Smooth muscle cell (in vitro differentiated cells): ENCODE measurements around the gene PRG3. TPM values are rescaled to one million over a fixed set of nuclear protein-coding genes. Genes with fewer than 3 reads are reported as not detected.

ENCODE experiments used
- DNase-seq: peaks from one replicate; lab custom pipeline; 2025; ENCODE audit not compliant: unreplicated experiment; lab: John Stamatoyannopoulos, UW
- H2AFZ ChIP-seq: fragments of 200-600 bp; sonication (generic); 2 replicates; pipeline ENCODE4 v1.6.0; 2016; ENCODE audit warnings: antibody characterized with exemption, low read depth, mild to moderate bottlenecking
- H3F3A ChIP-seq: fragments of 200-600 bp; sonication (generic); 2 replicates; pipeline ENCODE4 v1.6.0; 2017; ENCODE audit warnings: antibody characterized with exemption, low read depth
- H3K27ac ChIP-seq: fragments of 200-600 bp; sonication (generic); 2 replicates; pipeline ENCODE4 v1.5.1; 2016; ENCODE audit warnings: low read depth, mild to moderate bottlenecking
- H3K27me3 ChIP-seq: fragments of 200-600 bp; sonication (generic); 2 replicates; pipeline ENCODE4 v1.6.1; 2016; ENCODE audit warnings: low read depth, mild to moderate bottlenecking
- H3K36me3 ChIP-seq: fragments of 200-600 bp; sonication (generic); 2 replicates; pipeline ENCODE4 v1.5.1; 2016; ENCODE audit warnings: low read depth
- H3K4me1 ChIP-seq: fragments of 200-600 bp; sonication (generic); 2 replicates; pipeline ENCODE4 v1.5.1; 2016; ENCODE audit warnings: low read depth
- H3K4me2 ChIP-seq: fragments of 200-600 bp; sonication (generic); 2 replicates; pipeline ENCODE4 v1.6.0; 2016; ENCODE audit warnings: mild to moderate bottlenecking
- H3K4me3 ChIP-seq: fragments of 200-600 bp; sonication (generic); 2 replicates; pipeline ENCODE4 v1.5.1; 2016; ENCODE audit warnings: mild to moderate bottlenecking
- H3K79me2 ChIP-seq: fragments of 200-600 bp; sonication (generic); 2 replicates; pipeline ENCODE4 v1.6.0; 2016; ENCODE audit warnings: low read depth, mild to moderate bottlenecking
- H3K9ac ChIP-seq: fragments of 200-600 bp; sonication (generic); 2 replicates; pipeline ENCODE4 v1.6.0; 2016; ENCODE audit warnings: low read depth
- H3K9me3 ChIP-seq: fragments of 200-600 bp; sonication (generic); replicated peaks from 2 replicates; pipeline ENCODE4 v1.5.1; 2016; ENCODE audit warnings: low read depth
- H4K20me1 ChIP-seq: fragments of 200-600 bp; sonication (generic); 2 replicates; pipeline ENCODE4 v1.6.0; 2016; ENCODE audit warnings: low read depth
- CTCF ChIP-seq: fragments of 200-600 bp; sonication (generic); IDR thresholded peaks from 2 replicates; pipeline ENCODE4 v1.5.1; 2017; ENCODE audit warnings: borderline replicate concordance, mild to moderate bottlenecking, antibody characterized with exemption; ENCODE audit not compliant: insufficient read depth, poor library complexity, severe bottlenecking
- WGBS: methylation state at CpG from one replicate; pipeline ENCODE4 v1.1.7; 2016; ENCODE audit warnings: low lambda C conversion rate; 5-methylcytosine and 5-hydroxymethylcytosine counted together
- polyA plus RNA-seq: library from polyadenylated mRNA; unstranded; fragments of >200 nt; fragmentation: Nextera tagmentation; extraction: Ambion mirVana; gene quantifications from 2 replicates; pipeline ENCODE4 v1.2.1, GENCODE V29; 2016
- total RNA-seq: library from RNA; depleted of rRNA; stranded (reverse); fragments of >200 nt; gene quantifications from 2 replicates; pipeline ENCODE4 v1.2.3, GENCODE V29; 2014

Gene PRG3
- total and polyA plus RNA-seq, 2 experiments from 2014 or later = not detected

- H3F3A ChIP-seq = no peaks in the 10 kb centered on the region
- no peak overlapping the region for H3K4me3 ChIP-seq
- no peaks in the 10 kb centered on the region for H3K79me2 ChIP-seq
- no peak for TF ChIP-seq CTCF
- no peaks in the 10 kb centered on the region for H3K4me1 ChIP-seq
- H3K9ac ChIP-seq = no peak overlapping the region
- no peak for DNase-seq
- no peaks in the 10 kb centered on the region for H3K27me3 ChIP-seq
- no peak overlapping the region for H3K4me2 ChIP-seq
- no peaks in the 10 kb centered on the region for H3K36me3 ChIP-seq
- H3K9me3 ChIP-seq = no peaks in the 10 kb centered on the region
- WGBS = 96% methylated on average over 18 of the region's 18 CpGs
- no peak overlapping the region for H3K27ac ChIP-seq
- H2AFZ ChIP-seq = no peak overlapping the region
- H4K20me1 ChIP-seq = no peaks in the 10 kb centered on the region
Measured at GRCh38 chr11:57409321-57410100, 28.6 kb upstream of the PRG3 start.

- no peak overlapping the region for H3K27ac ChIP-seq
- WGBS = 92% methylated on average over 2 of the region's 2 CpGs
- no peaks in the 10 kb centered on the region for H3K79me2 ChIP-seq
- no peak overlapping the region for H2AFZ ChIP-seq
- H3K36me3 ChIP-seq = no peaks in the 10 kb centered on the region
- no peak overlapping the region for H3K4me3 ChIP-seq
- TF ChIP-seq CTCF = no peak
- no peaks in the 10 kb centered on the region for H3F3A ChIP-seq
- H3K9me3 ChIP-seq = no peaks in the 10 kb centered on the region
- no peaks in the 10 kb centered on the region for H4K20me1 ChIP-seq
- no peaks in the 10 kb centered on the region for H3K27me3 ChIP-seq
- no peaks in the 10 kb centered on the region for H3K4me1 ChIP-seq
- DNase-seq = no peak
- no peak overlapping the region for H3K4me2 ChIP-seq
- no peak overlapping the region for H3K9ac ChIP-seq
Measured at GRCh38 chr11:57408771-57409170, 27.8 kb upstream of the PRG3 start.

- Histone ChIP-seq H4K20me1 (no peaks in the 10 kb centered on the region), H3K4me2 (no peak overlapping the region), H3K4me1 (no peaks in the 10 kb centered on the region), H3K27me3 (no peaks in the 10 kb centered on the region), H3F3A (no peaks in the 10 kb centered on the region), H3K9ac (no peak overlapping the region), H3K79me2 (no peaks in the 10 kb centered on the region), H2AFZ (no peak overlapping the region), H3K36me3 (no peaks in the 10 kb centered on the region), H3K27ac (no peak overlapping the region), H3K9me3 (no peaks in the 10 kb centered on the region), H3K4me3 (no peak overlapping the region)
- no peak for TF ChIP-seq CTCF
- WGBS = 97% methylated on average over 8 of the region's 8 CpGs
- DNase-seq = no peak
Measured at GRCh38 chr11:57407941-57408475, 27.1 kb upstream of the PRG3 start.
